Measurements from ENCODE around the gene CMA1. TPM values are rescaled to one million over a fixed set of nuclear protein-coding genes. Genes with fewer than 3 reads are reported as not detected.
"Not testable (repeated sequence)": the region's sequence is repeated elsewhere in the genome, so short reads cannot be mapped to it uniquely, and the experiment has no call there.

CMA1 gene
- total RNA-seq, 1 experiment from 2014 or later: not detected

GRCh38 chr14:24483604-24484252 lies 24.3 kb downstream of the CMA1 start:
- intact Hi-C loops (cut with micrococcal nuclease; ENCODE audit: unreplicated experiment): no loop called here
- TF ChIP-seq CTCF (conservative IDR thresholded peaks at IDR 0.05): no peak
- no peak for TF ChIP-seq EZH2 (IDR thresholded peaks at IDR 0.05; ENCODE audit: low read depth)
- no peak overlapping the region for H3K4me2 ChIP-seq
- BruUV-seq (replicated peaks): no TSS peak
- no peak overlapping the region for H3K27ac ChIP-seq
- H3K4me3 ChIP-seq: no peak overlapping the region
- no peaks in the 10 kb centered on the region for H3F3A ChIP-seq (ENCODE audit: insufficient read depth, low read depth)
- H3K27me3 ChIP-seq (ENCODE audit: insufficient read depth, low read depth): no peaks in the 10 kb centered on the region
- H4K20me1 ChIP-seq (ENCODE audit: insufficient read depth): no peaks in the 10 kb centered on the region
- H2AFZ ChIP-seq: no peak overlapping the region
- no peaks in the 10 kb centered on the region for H3K36me3 ChIP-seq (ENCODE audit: low read depth)
- H3K9me3 ChIP-seq (ENCODE audit: insufficient read depth, low read depth): no peaks in the 10 kb centered on the region
- no peaks in the 10 kb centered on the region for H3K4me1 ChIP-seq (replicated peaks; ENCODE audit: insufficient read depth)
- no peak for DNase-seq
- ChIA-PET CTCF (no interaction called here), POLR2A (ENCODE audit: unreplicated experiment) (no interaction called here)
- H3K9me2 ChIP-seq (ENCODE audit: insufficient read depth): no peaks in the 10 kb centered on the region
- H3K79me2 ChIP-seq (ENCODE audit: low read depth): no peaks in the 10 kb centered on the region

GRCh38 chr14:24482699-24483303 lies 25.3 kb downstream of the CMA1 start:
- BruUV-seq (replicated peaks); H3K4me2 ChIP-seq; H3K4me3 ChIP-seq; CTCF ChIA-PET; H3K4me1 ChIP-seq (replicated peaks; ENCODE audit: insufficient read depth); H3K9me3 ChIP-seq (ENCODE audit: insufficient read depth, low read depth); H3K79me2 ChIP-seq (ENCODE audit: low read depth); intact Hi-C loops (cut with micrococcal nuclease; ENCODE audit: unreplicated experiment); H2AFZ ChIP-seq; H3F3A ChIP-seq (ENCODE audit: insufficient read depth, low read depth); H4K20me1 ChIP-seq (ENCODE audit: insufficient read depth); H3K27ac ChIP-seq; H3K36me3 ChIP-seq (ENCODE audit: low read depth); H3K9me2 ChIP-seq (ENCODE audit: insufficient read depth); H3K27me3 ChIP-seq (ENCODE audit: insufficient read depth, low read depth); POLR2A ChIA-PET (ENCODE audit: unreplicated experiment): not testable (repeated sequence)
- DNase-seq: peak; percentile 9 to 38

GRCh38 chr14:24481622-24482324 lies 26.3 kb downstream of the CMA1 start:
- Histone ChIP-seq H3K4me3 (no peak overlapping the region), H2AFZ (no peak overlapping the region), H3K27ac (no peak overlapping the region), H3K9me2 (ENCODE audit: insufficient read depth) (no peaks in the 10 kb centered on the region), H3K36me3 (ENCODE audit: low read depth) (no peaks in the 10 kb centered on the region), H3K27me3 (ENCODE audit: insufficient read depth, low read depth) (no peaks in the 10 kb centered on the region), H3K4me2 (no peak overlapping the region), H3F3A (ENCODE audit: insufficient read depth, low read depth) (no peaks in the 10 kb centered on the region), H4K20me1 (ENCODE audit: insufficient read depth) (no peaks in the 10 kb centered on the region), H3K4me1 (replicated peaks; ENCODE audit: insufficient read depth) (no peaks in the 10 kb centered on the region), H3K9me3 (ENCODE audit: insufficient read depth, low read depth) (no peaks in the 10 kb centered on the region), H3K79me2 (ENCODE audit: low read depth) (no peaks in the 10 kb centered on the region)
- BruUV-seq (replicated peaks): no TSS peak
- intact Hi-C loops (cut with micrococcal nuclease; ENCODE audit: unreplicated experiment): no loop called here
- peak in 1 of 2 experiments; percentile 3 for DNase-seq
- TF ChIP-seq CTCF (conservative IDR thresholded peaks at IDR 0.05): peak; percentile 56
- TF ChIP-seq EZH2 (IDR thresholded peaks at IDR 0.05; ENCODE audit: low read depth): no peak
- CTCF ChIA-PET: no interaction called here
- POLR2A ChIA-PET (ENCODE audit: unreplicated experiment): no interaction called here

- H4K20me1 ChIP-seq (ENCODE audit: insufficient read depth); H3K79me2 ChIP-seq (ENCODE audit: low read depth); POLR2A ChIA-PET (ENCODE audit: unreplicated experiment); BruUV-seq (replicated peaks); H2AFZ ChIP-seq; H3K27me3 ChIP-seq (ENCODE audit: insufficient read depth, low read depth); H3F3A ChIP-seq (ENCODE audit: insufficient read depth, low read depth); intact Hi-C loops (cut with micrococcal nuclease; ENCODE audit: unreplicated experiment); H3K9me2 ChIP-seq (ENCODE audit: insufficient read depth); H3K9me3 ChIP-seq (ENCODE audit: insufficient read depth, low read depth); DNase-seq; H3K36me3 ChIP-seq (ENCODE audit: low read depth); H3K4me2 ChIP-seq; H3K4me1 ChIP-seq (replicated peaks; ENCODE audit: insufficient read depth); H3K4me3 ChIP-seq; H3K27ac ChIP-seq: not testable (repeated sequence)
- CTCF ChIA-PET: interaction anchor here (0.6 kb wide), 1 partner anchor 937 kb away, joined by 3 read pairs; no protein-coding TSS in a partner anchor
Observed at GRCh38 chr14:24479999-24480398, 28.1 kb downstream of the CMA1 start.
